Fibroblast of the aortic adventitia (primary cell): Measurements from ENCODE around the gene CACNA1H. TPM values are rescaled to one million over a fixed set of nuclear protein-coding genes. Genes with fewer than 3 reads are reported as not detected.

Source experiments
- DNase-seq: peaks from one replicate; pipeline ENCODE4 v3.0.0-alpha.2; 2010; ENCODE audit warnings: low read depth
- H3K4me3 ChIP-seq: 2 replicates; pipeline ENCODE4 v1.5.1; 2011; ENCODE audit warnings: low read depth, mild to moderate bottlenecking, control low read depth, low read length, moderate library complexity
- total RNA-seq: library from RNA; depleted of rRNA; stranded (reverse); fragments of >200 nt; gene quantifications from 2 replicates; pipeline ENCODE4 v1.2.3, GENCODE V29; 2012; ENCODE audit warnings: low replicate concordance
- TF ChIP-seq, protein P1 (sequence below): IDR thresholded peaks from 2 replicates; pipeline ENCODE4 v1.5.1; 2011; ENCODE audit warnings: mild to moderate bottlenecking, low read length, control low read depth, inconsistent platforms; ENCODE audit not compliant: insufficient read depth

CACNA1H gene
- total RNA-seq, 1 donor: not detected

- TF ChIP-seq, protein P1, sequence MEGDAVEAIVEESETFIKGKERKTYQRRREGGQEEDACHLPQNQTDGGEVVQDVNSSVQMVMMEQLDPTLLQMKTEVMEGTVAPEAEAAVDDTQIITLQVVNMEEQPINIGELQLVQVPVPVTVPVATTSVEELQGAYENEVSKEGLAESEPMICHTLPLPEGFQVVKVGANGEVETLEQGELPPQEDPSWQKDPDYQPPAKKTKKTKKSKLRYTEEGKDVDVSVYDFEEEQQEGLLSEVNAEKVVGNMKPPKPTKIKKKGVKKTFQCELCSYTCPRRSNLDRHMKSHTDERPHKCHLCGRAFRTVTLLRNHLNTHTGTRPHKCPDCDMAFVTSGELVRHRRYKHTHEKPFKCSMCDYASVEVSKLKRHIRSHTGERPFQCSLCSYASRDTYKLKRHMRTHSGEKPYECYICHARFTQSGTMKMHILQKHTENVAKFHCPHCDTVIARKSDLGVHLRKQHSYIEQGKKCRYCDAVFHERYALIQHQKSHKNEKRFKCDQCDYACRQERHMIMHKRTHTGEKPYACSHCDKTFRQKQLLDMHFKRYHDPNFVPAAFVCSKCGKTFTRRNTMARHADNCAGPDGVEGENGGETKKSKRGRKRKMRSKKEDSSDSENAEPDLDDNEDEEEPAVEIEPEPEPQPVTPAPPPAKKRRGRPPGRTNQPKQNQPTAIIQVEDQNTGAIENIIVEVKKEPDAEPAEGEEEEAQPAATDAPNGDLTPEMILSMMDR: no peak
- peak; percentile 34 for DNase-seq
- H3K4me3 ChIP-seq: no peak overlapping the region
These were observed 44.3 kb upstream of the CACNA1H start for GRCh38 chr16:1108299-1109252.

- TF ChIP-seq, protein P1: no peak
- DNase-seq: no peak
- no peak overlapping the region for H3K4me3 ChIP-seq
These were observed 43.3 kb upstream of the CACNA1H start for GRCh38 chr16:1109648-1110047.

GRCh38 chr16:1112506-1113184 is 40.3 kb upstream of the CACNA1H start:
- TF ChIP-seq, protein P1: no peak
- no peak for DNase-seq
- H3K4me3 ChIP-seq: no peak overlapping the region

- DNase-seq: no peak
- H3K4me3 ChIP-seq: no peak overlapping the region
- TF ChIP-seq, protein P1: no peak
These were observed 39.4 kb upstream of the CACNA1H start for GRCh38 chr16:1113489-1113888.

DNA sequence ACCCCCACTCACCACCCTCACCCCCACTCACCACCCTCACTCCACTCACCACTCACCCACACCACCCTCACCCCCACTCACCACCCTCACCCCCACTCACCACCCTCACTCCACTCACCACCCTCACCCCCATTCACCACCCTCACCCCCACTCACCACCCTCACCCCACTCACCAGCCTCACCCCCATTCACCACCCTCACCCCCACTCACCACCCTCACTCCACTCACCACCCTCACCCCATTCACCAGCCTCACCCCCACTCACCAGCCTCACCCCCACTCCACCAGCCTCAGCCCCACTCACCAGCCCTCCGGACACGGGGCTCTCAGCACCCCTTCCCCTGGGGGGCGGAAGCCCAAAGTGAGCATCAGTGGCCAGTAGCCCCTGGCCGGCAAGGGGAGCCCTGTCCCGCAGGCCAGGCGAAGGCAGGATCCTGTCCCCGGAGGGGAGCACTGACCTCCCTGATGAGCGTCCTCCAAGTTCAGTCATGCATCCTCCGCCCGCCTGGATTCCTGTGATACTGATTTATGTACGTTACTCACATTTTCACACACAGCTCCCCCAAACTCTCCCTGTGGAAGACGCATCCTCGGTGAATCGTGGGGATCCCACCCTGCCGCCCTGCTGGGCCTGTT is 38.9 kb upstream of the CACNA1H start:
- no peak for DNase-seq
- TF ChIP-seq, protein P1: no peak
- no peak overlapping the region for H3K4me3 ChIP-seq

GRCh38 chr16:1116693-1117077 is 36.2 kb upstream of the CACNA1H start:
- TF ChIP-seq, protein P1: no peak
- H3K4me3 ChIP-seq: no peak overlapping the region
- DNase-seq: no peak
